K562 (cell line): ENCODE results near the gene EPYC. TPM values are rescaled to one million over a fixed set of nuclear protein-coding genes. Genes with fewer than 3 reads are reported as not detected.

Experiments
- ATAC-seq: fragments of 200-7000 bp; cut with Tn5 transposase; 3 replicates; pipeline ENCODE4 v1.9.1; 2020; ENCODE audit warnings: moderate library complexity
- BruUV-seq: library from RNA; stranded (reverse); fragments of 400-500 nt; replicated peaks from 2 replicates; lab custom pipeline; 2021; lab: Mats Ljungman, UMichigan
- CTCF ChIA-PET: fragments of 300-600 bp; formaldehyde crosslinking; extraction: SDS; loops from one replicate; lab custom pipeline; 2021; ENCODE audit warnings: low intra/inter-chr PET ratio; lab: Yijun Ruan, JAX
- POLR2A ChIA-PET: fragments of 300-600, 350-650 bp; sonication (Branson Sonifier 250); formaldehyde crosslinking; extraction: SDS; loops from one replicate; lab custom pipeline; 2021; ENCODE audit warnings: antibody characterized with exemption, inconsistent platforms; lab: Yijun Ruan, JAX
- DNase-seq, 4 experiments: peaks; one replicate each; pipeline versions ENCODE4 v3.0.0 to v3.0.0-alpha.2; 2011 to 2018; ENCODE audit warnings: low spot score in 3 of 4, mixed read lengths in 3 of 4; ENCODE audit errors: extremely low read depth in 1 of 4
- FAIRE-seq: peaks from 2 replicates; lab custom pipeline; 2011; peaks lifted over from hg19 to GRCh38; lab: Jason Lieb, UNC
- H2AFZ ChIP-seq: 2 replicates; pipeline ENCODE4 v1.6.0; 2011; ENCODE audit warnings: low read depth, low read length, control low read depth, inconsistent platforms
- H3K27ac ChIP-seq: fragments of 200-600 bp; 3 replicates; pipeline ENCODE4 v1.8.0; 2011; ENCODE audit warnings: low read depth, mild to moderate bottlenecking, control low read depth, inconsistent platforms, low read length, moderate library complexity, mixed read lengths; ENCODE audit errors: extremely low read depth
- H3K27me3 ChIP-seq, 2 experiments: fragments of 300-600 bp in 1 of 2; 2 replicates in 1 of 2; 3 replicates in 1 of 2; pipeline versions ENCODE4 v1.6.0 to v1.8.0; 2011; ENCODE audit warnings: inconsistent platforms in 2 of 2, low read length in 2 of 2, mild to moderate bottlenecking in 1 of 2, mixed read lengths in 1 of 2, moderate library complexity in 1 of 2; ENCODE audit not compliant: control insufficient read depth in 2 of 2, insufficient read depth in 2 of 2
- H3K36me3 ChIP-seq: fragments of 300-600 bp; 3 replicates; pipeline ENCODE4 v1.8.0; 2011; ENCODE audit warnings: mild to moderate bottlenecking, low read length, inconsistent platforms; ENCODE audit not compliant: control insufficient read depth, insufficient read depth
- H3K4me1 ChIP-seq, 2 experiments: fragments of 200-600 bp in 1 of 2; replicated peaks in 1 of 2; 2 replicates in 1 of 2; 3 replicates in 1 of 2; pipeline versions ENCODE4 v1.5.1 to v1.8.0; 2011; ENCODE audit warnings: inconsistent platforms in 2 of 2, low read length in 2 of 2, mild to moderate bottlenecking in 1 of 2, mixed read lengths in 1 of 2, moderate library complexity in 1 of 2; ENCODE audit not compliant: control insufficient read depth in 2 of 2, insufficient read depth in 2 of 2
- H3K4me2 ChIP-seq: 2 replicates; pipeline ENCODE4 v1.6.1; 2011; ENCODE audit warnings: low read length, control low read depth, inconsistent platforms, mixed read lengths; ENCODE audit not compliant: insufficient read depth
- H3K4me3 ChIP-seq: fragments of 200-600 bp; sonication (generic), shearing (Covaris generic); 2 replicates; pipeline ENCODE4 v1.5.1; 2016; ENCODE audit warnings: control low read depth, inconsistent platforms
- H3K79me2 ChIP-seq: fragments of 200-600 bp; 3 replicates; pipeline ENCODE4 v1.8.0; 2011; ENCODE audit warnings: low read length, inconsistent platforms; ENCODE audit not compliant: control insufficient read depth, insufficient read depth
- H3K9ac ChIP-seq, 2 experiments: 2 replicates each; pipeline versions ENCODE4 v1.6.0 to v1.6.1; 2011; ENCODE audit warnings: low read depth in 2 of 2, low read length in 2 of 2, control low read depth in 1 of 2, inconsistent platforms in 1 of 2, mild to moderate bottlenecking in 1 of 2, mixed read lengths in 1 of 2; ENCODE audit not compliant: insufficient read depth in 1 of 2
- H3K9me1 ChIP-seq: one replicate; pipeline ENCODE4 v1.6.0; 2011; ENCODE audit warnings: inconsistent platforms, mild to moderate bottlenecking, low read length, moderate library complexity; ENCODE audit not compliant: control insufficient read depth, insufficient read depth
- H3K9me3 ChIP-seq: replicated peaks from 2 replicates; pipeline ENCODE4 v1.5.1; 2011; ENCODE audit warnings: low read depth, low read length, inconsistent platforms; ENCODE audit not compliant: control insufficient read depth, insufficient read depth
- H4K20me1 ChIP-seq: replicated peaks from 2 replicates; pipeline ENCODE4 v1.6.1; 2011; ENCODE audit warnings: low read length, inconsistent platforms, mixed read lengths; ENCODE audit not compliant: control insufficient read depth, insufficient read depth
- E2F3 ChIP-seq: fragments of 250-450 bp; sonication (Bioruptor Pico); IDR thresholded peaks from 2 replicates; pipeline ENCODE4 v1.4.0; 2020; ENCODE audit warnings: mild to moderate bottlenecking
- KLF13 ChIP-seq: fragments of 450-650 bp; IDR thresholded peaks from 2 replicates; pipeline ENCODE4 v1.6.1; 2016; ENCODE audit warnings: missing genetic modification characterization, low read depth, mild to moderate bottlenecking, missing compliant biosample characterization, moderate library complexity, borderline replicate concordance
- PCBP1 ChIP-seq: fragments of 200-400 bp; formaldehyde crosslinking; IDR thresholded peaks from 2 replicates; pipeline ENCODE4 v1.6.1; 2018; ENCODE audit warnings: mild to moderate bottlenecking, low read depth, low read length; ENCODE audit not compliant: poor library complexity, severe bottlenecking
- PTBP1 ChIP-seq: fragments of 200-400 bp; formaldehyde crosslinking; IDR thresholded peaks from 2 replicates; pipeline ENCODE4 v1.6.1; 2017; ENCODE audit warnings: low read depth, low read length
- SREBF2 ChIP-seq: sonication (generic); formaldehyde crosslinking; IDR thresholded peaks from 2 replicates; pipeline ENCODE4 v1.4.0; 2020; ENCODE audit warnings: mild to moderate bottlenecking, missing genetic modification reagents
- XRCC4 ChIP-seq: IDR thresholded peaks from one replicate; pipeline ENCODE4 v1.6.1; 2011; ENCODE audit not compliant: insufficient read depth, insufficient read length; ENCODE audit errors: extremely low read depth
- ZBTB26 ChIP-seq: fragments of 450-650 bp; formaldehyde crosslinking; IDR thresholded peaks from 2 replicates; pipeline ENCODE4 v1.4.0; 2022; ENCODE audit warnings: missing genetic modification characterization
- ZNF174 ChIP-seq: fragments of 250-450 bp; sonication (Bioruptor Pico); IDR thresholded peaks from 2 replicates; pipeline ENCODE4 v1.4.0; 2020; ENCODE audit warnings: mild to moderate bottlenecking
- ZNF347 ChIP-seq: fragments of 450-650 bp; formaldehyde crosslinking; IDR thresholded peaks from 2 replicates; pipeline ENCODE4 v1.4.0; 2020; ENCODE audit warnings: low read depth, mild to moderate bottlenecking, moderate library complexity
- ZNF511 ChIP-seq: sonication (generic); formaldehyde crosslinking; IDR thresholded peaks from 2 replicates; pipeline ENCODE4 v1.8.0; 2022; ENCODE audit warnings: mild to moderate bottlenecking, missing genetic modification reagents
- WGBS: fragments of 100-300 bp; shearing (Covaris generic); methylation state at CpG from one replicate; pipeline ENCODE4 v1.1.6; 2016; ENCODE audit warnings: low coverage, mixed read lengths; ENCODE audit not compliant: insufficient coverage; ENCODE audit errors: missing lambda C conversion rate; 5-methylcytosine and 5-hydroxymethylcytosine counted together
- in situ Hi-C: fragments of 300-500 bp; cut with MboI; formaldehyde crosslinking; loops from 4 replicates; pipeline ENCODE4 v1.15.0; 2018; ENCODE audit warnings: inconsistent platforms, mixed read lengths
- intact Hi-C: fragments of 100-400 bp; cut with micrococcal nuclease; formaldehyde crosslinking; loops from 2 replicates; pipeline ENCODE4 v1.14.2; 2022
- polyA plus RNA-seq, 8 experiments: library from polyadenylated mRNA; depleted of rRNA in 4 of 8; stranded (reverse) in 5 of 8; unstranded in 3 of 8; fragments of >200 nt; fragmentation: Nextera tagmentation in 2 of 8; fragmentation: Illumina TruSeq in 1 of 8; extraction: Ambion mirVana in 2 of 8; extraction: Trizol in 1 of 8; gene quantifications; 2 replicates each; pipeline versions ENCODE4 v1.2.1 to v1.2.3, GENCODE V29; 2011 to 2014; ENCODE audit warnings: inconsistent platforms in 1 of 8, missing spikeins in 1 of 8
- total RNA-seq, 7 experiments: library from RNA; depleted of rRNA in 6 of 7; stranded (reverse); fragments of >200 nt in 6 of 7; fragmentation: Illumina TruSeq in 2 of 7; extraction: Trizol in 2 of 7; gene quantifications; 2 replicates each; pipeline versions ENCODE4 v1.2.1 to v1.2.3, GENCODE V29; 2011 to 2021; ENCODE audit warnings: low replicate concordance in 1 of 7

EPYC gene
- total and polyA plus RNA-seq, 9 of the 15 experiments (the other 6 are each of a cell fraction or from before 2014, with no cell fraction given), result not detected

- H4K20me1 ChIP-seq, result no peaks in the 10 kb centered on the region
- H3K4me2 ChIP-seq, result no peak overlapping the region
- no peak overlapping the region for H3K27ac ChIP-seq
- intact Hi-C loops, result no loop called here
- no peaks in the 10 kb centered on the region for H3K36me3 ChIP-seq
- H3K4me1 ChIP-seq, result no peaks in the 10 kb centered on the region
- WGBS, result 0% methylated on average over 6 of the region's 6 CpGs
- in situ Hi-C loops, result loop anchor here (25.0 kb wide), 1 partner anchor 1476 kb away; no protein-coding TSS in a partner anchor
- no peak for DNase-seq
- no peak for ATAC-seq
- H3K79me2 ChIP-seq, result no peaks in the 10 kb centered on the region
- H3K4me3 ChIP-seq, result no peak overlapping the region
- FAIRE-seq, result no peak
- H3K9me1 ChIP-seq, result no peaks in the 10 kb centered on the region
- no peak overlapping the region for H2AFZ ChIP-seq
- ChIA-PET CTCF (no interaction called here), POLR2A (no interaction called here)
- no peaks in the 10 kb centered on the region for H3K27me3 ChIP-seq
- H3K9me3 ChIP-seq, result no peaks in the 10 kb centered on the region
- no peak overlapping the region for H3K9ac ChIP-seq
- TF ChIP-seq E2F3 (CRISPR knock-in tag) (no peak), ZNF511 (CRISPR knock-in tag) (no peak), SREBF2 (CRISPR knock-in tag) (no peak), XRCC4 (no peak), ZNF347 (no peak), PCBP1 (no peak), ZNF174 (CRISPR knock-in tag) (no peak), KLF13 (tag) (no peak), ZBTB26 (CRISPR knock-in tag) (no peak), PTBP1 (no peak)
- BruUV-seq, result no TSS peak
Measured at GRCh38 chr12:90938451-90938850, 66.3 kb downstream of the EPYC start.
